ENCODE measurements around the gene TCP1. TPM values are rescaled to one million over a fixed set of nuclear protein-coding genes. Genes with fewer than 3 reads are reported as not detected.
"Not testable (repeated sequence)": the region's sequence is repeated elsewhere in the genome, so short reads cannot be mapped to it uniquely, and the experiment has no call there.

TCP1 gene
- total RNA-seq, 6 donors from 2014 or later, result 43.0 to 128 (median 95.2) TPM

DNA sequence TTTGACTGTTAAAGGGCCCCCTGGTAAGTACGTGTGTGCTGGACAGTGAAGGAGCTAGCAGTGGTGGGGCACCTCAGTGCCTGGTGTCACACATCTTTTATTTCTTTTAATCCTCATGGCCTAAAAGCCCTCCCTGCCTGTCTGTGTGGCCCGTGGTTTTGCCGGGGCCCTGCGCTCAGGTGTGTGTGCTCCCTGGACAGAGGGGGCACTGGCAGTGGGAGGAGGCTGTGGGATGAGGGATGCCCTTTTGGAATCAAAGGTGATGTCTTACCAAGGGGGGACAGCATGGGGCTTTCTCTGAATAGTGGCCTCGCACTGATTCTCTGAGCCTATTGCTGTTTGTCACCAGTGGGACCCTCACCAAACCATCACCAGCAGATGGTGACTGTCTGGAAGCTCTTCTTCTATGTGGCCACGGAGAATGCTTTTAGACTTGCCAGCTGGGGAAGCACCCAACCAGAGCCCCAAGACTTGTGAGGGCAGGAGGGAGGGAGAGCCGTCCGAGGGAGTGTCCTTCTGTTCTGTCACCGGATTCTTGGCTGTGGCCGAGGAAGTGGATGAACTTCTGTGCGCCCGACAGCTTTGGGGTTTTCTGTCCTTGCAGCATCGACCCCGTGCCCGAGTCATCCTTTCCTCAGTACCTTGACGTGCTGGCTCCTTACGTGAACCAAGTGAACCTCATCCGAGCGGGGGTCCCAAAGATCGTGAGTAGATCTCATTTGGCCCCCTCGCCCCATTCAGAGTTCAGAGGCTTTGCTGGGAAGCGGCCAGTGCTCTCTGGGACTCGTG is 28.7 kb upstream of the TCP1 start:
- no peaks in the 10 kb centered on the region for H3K36me3 ChIP-seq
- H3K27ac ChIP-seq, result no peak overlapping the region
- no peaks in the 10 kb centered on the region for H3K9me3 ChIP-seq
- WGBS, 2 donors, result 88 to 89% methylated on average over 21 to 23 of the region's 23 CpGs
- TF ChIP-seq EP300 (IDR thresholded peaks at IDR 0.05), result no peak
- TF ChIP-seq, protein P1, sequence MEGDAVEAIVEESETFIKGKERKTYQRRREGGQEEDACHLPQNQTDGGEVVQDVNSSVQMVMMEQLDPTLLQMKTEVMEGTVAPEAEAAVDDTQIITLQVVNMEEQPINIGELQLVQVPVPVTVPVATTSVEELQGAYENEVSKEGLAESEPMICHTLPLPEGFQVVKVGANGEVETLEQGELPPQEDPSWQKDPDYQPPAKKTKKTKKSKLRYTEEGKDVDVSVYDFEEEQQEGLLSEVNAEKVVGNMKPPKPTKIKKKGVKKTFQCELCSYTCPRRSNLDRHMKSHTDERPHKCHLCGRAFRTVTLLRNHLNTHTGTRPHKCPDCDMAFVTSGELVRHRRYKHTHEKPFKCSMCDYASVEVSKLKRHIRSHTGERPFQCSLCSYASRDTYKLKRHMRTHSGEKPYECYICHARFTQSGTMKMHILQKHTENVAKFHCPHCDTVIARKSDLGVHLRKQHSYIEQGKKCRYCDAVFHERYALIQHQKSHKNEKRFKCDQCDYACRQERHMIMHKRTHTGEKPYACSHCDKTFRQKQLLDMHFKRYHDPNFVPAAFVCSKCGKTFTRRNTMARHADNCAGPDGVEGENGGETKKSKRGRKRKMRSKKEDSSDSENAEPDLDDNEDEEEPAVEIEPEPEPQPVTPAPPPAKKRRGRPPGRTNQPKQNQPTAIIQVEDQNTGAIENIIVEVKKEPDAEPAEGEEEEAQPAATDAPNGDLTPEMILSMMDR (IDR thresholded peaks at IDR 0.05), result no peak
- no peak for TF ChIP-seq POLR2AphosphoS5 (IDR thresholded peaks at IDR 0.05)
- no peak for TF ChIP-seq POLR2A (IDR thresholded peaks at IDR 0.05)
- no peak for DNase-seq
- peaks cover 0 to 3% (median 0%) of the 10 kb centered on the region in 4 donors for H3K4me1 ChIP-seq
- no peaks in the 10 kb centered on the region for H3K27me3 ChIP-seq
- H3K4me3 ChIP-seq, result no peak overlapping the region
- ATAC-seq (ENCODE audit: low FRiP score in 2 of 2), result no peak

DNA sequence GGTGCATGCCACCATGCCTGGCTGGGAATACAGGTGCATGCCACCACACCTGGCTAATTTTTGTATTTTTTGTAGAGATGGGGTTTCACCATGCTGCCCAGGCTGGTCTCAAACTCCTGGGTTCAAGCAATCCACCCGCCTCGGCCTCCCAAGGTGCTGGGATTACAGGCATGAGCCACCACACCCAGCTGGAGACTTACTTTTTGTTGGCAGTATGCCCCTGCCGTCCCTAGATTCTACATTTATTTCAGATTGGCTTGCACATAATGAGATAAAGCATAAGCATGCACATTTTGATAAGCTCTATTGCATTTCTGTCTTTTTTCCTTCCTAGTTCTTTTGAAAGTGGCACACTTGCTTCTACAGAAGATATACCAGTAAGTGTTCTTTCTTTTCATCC is 27.4 kb upstream of the TCP1 start:
- H3K4me3 ChIP-seq; H3K27me3 ChIP-seq; ATAC-seq (ENCODE audit: low FRiP score in 2 of 2); DNase-seq; H3K36me3 ChIP-seq; H3K9me3 ChIP-seq; H3K4me1 ChIP-seq; H3K27ac ChIP-seq: not testable (repeated sequence)
- 76 to 86% methylated on average over 3 of the region's 3 CpGs for WGBS, 2 donors

DNA sequence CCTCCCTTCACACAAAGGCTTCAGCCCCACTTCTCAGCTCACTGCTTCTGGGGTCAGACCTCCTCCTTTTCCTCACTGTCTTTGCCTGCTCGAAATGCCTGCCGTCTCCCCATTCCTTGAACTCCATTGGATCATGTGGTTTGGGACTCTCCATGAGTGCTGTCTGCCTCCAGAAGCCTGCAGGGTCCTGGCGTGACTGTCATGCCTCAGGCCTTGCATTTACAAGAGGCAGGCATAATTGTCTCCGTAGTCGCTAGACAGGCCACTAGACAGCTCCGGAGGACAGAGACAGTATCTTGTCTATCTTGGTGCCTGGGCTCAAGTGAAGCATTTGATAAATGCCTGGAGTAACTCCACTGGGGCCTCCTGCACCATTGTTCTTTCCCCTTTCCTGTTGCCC is 26.0 kb upstream of the TCP1 start:
- DNase-seq, result no peak
- H3K4me3 ChIP-seq, result no peak overlapping the region

DNA sequence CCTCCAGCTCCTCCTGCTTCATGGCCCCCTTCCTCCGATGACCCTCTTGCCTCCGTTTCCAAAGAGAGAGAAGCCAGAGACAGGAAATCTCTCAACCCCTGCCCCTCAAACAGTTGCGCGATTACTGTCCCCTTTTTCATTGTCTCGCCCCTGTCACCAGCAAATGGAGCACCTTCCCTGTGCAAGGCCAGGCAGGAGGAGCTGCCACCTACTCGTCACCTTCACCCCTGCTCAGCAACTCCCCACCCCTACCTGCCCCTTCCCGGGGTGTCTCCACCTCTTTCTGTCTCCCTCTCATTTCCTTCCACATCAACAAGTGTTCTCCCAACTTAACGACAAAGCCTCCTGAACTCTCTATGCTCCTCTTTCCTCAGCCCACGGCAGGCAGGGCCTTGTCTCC is 24.4 kb upstream of the TCP1 start:
- no peak for DNase-seq
- Histone ChIP-seq H3K27ac (no peak overlapping the region), H3K27me3 (no peaks in the 10 kb centered on the region), H3K9me3 (no peaks in the 10 kb centered on the region), H3K36me3 (no peaks in the 10 kb centered on the region), H3K4me3 (no peak overlapping the region), H3K4me1 (no peaks in the 10 kb centered on the region)
- 75 to 79% methylated on average over 9 of the region's 9 CpGs for WGBS, 2 donors
- ATAC-seq (ENCODE audit: low FRiP score in 2 of 2), result no peak
- TF ChIP-seq EP300 (IDR thresholded peaks at IDR 0.05) (no peak), POLR2A (IDR thresholded peaks at IDR 0.05) (no peak), POLR2AphosphoS5 (IDR thresholded peaks at IDR 0.05) (no peak)
- TF ChIP-seq, protein P1 (IDR thresholded peaks at IDR 0.05), result no peak

More for the DNA sequence above, 26.0 kb upstream of the TCP1 start:
- ATAC-seq (ENCODE audit: low FRiP score in 2 of 2), result no peak
- TF ChIP-seq, protein P1 (IDR thresholded peaks at IDR 0.05), result no peak
- TF ChIP-seq POLR2AphosphoS5 (IDR thresholded peaks at IDR 0.05), result no peak
- TF ChIP-seq POLR2A (IDR thresholded peaks at IDR 0.05), result no peak
- no peak for TF ChIP-seq EP300 (IDR thresholded peaks at IDR 0.05)
- H3K27me3 ChIP-seq, result no peaks in the 10 kb centered on the region
- 80 to 93% methylated on average over 6 of the region's 6 CpGs for WGBS, 2 donors
- H3K36me3 ChIP-seq, result no peaks in the 10 kb centered on the region
- H3K4me1 ChIP-seq, result peaks cover 0 to 3% (median 0%) of the 10 kb centered on the region in 4 donors
- H3K27ac ChIP-seq, result no peak overlapping the region
- H3K9me3 ChIP-seq, result no peaks in the 10 kb centered on the region

DNA sequence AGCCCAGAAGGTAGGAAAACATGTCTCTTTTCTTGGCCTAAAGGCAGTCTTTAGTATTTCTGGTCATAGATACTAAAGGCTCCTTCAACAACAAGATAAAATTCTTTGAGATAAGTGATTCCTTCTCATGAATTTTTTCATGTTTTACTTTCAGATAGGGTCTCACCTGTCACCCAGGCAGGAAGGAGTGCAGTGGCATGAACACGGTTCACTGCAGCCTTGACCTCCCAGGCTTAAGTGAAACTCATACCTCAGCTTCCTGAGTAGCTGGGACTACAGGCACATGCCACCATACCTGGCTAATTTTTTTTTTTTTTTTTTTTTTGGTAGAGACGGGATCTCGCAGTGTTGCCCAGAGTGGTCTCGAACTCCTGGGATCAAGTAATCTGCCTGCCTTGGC is 19.7 kb upstream of the TCP1 start:
- ATAC-seq (ENCODE audit: low FRiP score in 2 of 2) (no peak), DNase-seq (no peak)
- no peaks in the 10 kb centered on the region for H3K4me1 ChIP-seq
- TF ChIP-seq POLR2A (IDR thresholded peaks at IDR 0.05) (no peak), EP300 (IDR thresholded peaks at IDR 0.05) (no peak), POLR2AphosphoS5 (IDR thresholded peaks at IDR 0.05) (no peak)
- TF ChIP-seq, protein P1 (IDR thresholded peaks at IDR 0.05), result no peak
- H3K27ac ChIP-seq, result no peak overlapping the region
- H3K9me3 ChIP-seq, result no peaks in the 10 kb centered on the region
- 84 to 94% methylated on average over 4 of the region's 4 CpGs for WGBS, 2 donors
- no peaks in the 10 kb centered on the region for H3K36me3 ChIP-seq
- H3K4me3 ChIP-seq, result no peak overlapping the region
- no peaks in the 10 kb centered on the region for H3K27me3 ChIP-seq
